Cerebellar nuclear complex (tissue), 1 donor: Measurements from ENCODE around the gene FBXO21.

Experiments used
- DNase-seq, 2 experiments: peaks; one replicate each; lab custom pipeline; 2025; lab: John Stamatoyannopoulos, UW

The FBXO21 gene

GRCh38 chr12:117162633-117163032 is 27.6 kb downstream of the FBXO21 start:
- no peak for DNase-seq

DNA sequence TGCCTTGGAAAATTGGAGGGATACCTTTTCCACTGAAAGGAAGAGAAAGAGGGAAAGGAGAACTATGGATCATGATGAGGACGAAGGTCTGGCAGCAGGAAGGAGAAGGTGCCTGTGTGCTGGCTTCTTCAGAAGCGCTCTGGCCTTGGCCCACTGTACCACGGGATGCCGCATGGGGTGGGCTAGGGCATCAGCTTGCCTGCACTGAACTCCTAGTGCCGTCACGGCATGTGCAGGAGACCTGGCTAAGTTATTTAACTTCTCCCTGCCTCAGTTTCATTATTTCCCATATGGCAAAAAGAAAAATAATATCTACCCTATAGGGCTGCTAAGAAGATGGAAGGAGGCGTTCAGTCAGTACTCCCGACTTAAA is 28.1 kb downstream of the FBXO21 start:
- no peak for DNase-seq

GRCh38 chr12:117161460-117162166 is 28.7 kb downstream of the FBXO21 start:
- no peak for DNase-seq

- DNase-seq = no peak
Observed at GRCh38 chr12:117159674-117160073, 30.6 kb downstream of the FBXO21 start.

GRCh38 chr12:117158911-117159553 is 31.2 kb downstream of the FBXO21 start:
- DNase-seq = no peak

DNA sequence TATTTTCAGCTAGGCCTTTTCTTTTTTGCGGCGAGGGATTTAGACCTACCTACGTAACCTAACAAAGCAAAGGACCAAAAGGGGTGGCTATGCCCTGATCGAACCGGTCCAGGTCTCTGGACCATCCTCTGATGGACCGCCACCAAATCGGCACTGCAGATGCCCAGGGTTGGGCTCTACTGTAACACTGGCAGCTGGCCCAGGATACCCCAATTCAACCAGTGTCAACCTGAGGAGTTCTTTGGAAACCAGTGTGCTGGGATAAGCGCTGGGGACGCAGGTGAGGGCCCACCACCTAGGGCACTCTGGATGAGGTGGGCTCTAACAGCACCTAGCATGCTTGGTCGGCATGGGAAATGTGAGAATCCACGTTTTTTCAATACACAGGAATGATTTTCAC is 32.2 kb downstream of the FBXO21 start:
- no peak for DNase-seq

DNA sequence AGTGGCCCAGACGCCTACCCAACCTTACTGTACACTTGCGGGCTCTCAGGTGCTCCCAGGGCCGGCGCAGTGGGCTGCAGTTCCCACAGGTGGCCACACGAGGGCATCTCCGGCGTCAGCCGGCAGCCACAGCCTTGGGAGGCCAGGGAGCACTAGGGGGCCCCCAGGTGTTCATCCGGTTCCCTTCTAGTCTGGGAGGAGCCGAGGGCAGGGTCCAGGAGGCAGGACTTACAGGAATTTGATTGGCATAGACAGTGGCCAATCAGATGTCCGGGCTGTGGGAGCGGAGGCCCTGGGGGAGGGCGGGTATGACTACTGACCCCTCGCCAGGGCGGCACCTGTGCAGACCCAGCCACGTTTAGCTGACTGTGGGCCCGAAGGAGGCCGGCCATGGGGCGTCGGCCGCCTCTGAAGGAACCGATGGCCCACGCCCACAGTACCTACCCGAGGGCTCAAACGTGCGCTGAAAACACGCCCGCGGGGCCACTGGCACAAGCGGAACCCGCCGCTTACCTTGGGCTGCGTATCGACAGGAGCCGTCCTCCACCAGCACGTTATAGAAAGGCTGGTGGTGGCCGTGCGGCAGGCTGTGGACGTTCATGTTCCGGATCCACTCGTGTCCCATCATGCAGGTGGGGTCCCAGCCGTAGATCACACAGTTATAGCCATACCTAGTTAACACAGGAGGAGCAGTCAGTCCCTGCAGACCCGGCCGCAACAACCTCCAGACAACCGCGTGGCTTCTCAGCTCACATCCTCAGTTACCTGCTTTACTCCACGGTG is 34.8 kb downstream of the FBXO21 start:
- DNase-seq = no peak

GRCh38 chr12:117152793-117153775 is 37.2 kb downstream of the FBXO21 start:
- no peak for DNase-seq

GRCh38 chr12:117151403-117152031 is 38.8 kb downstream of the FBXO21 start:
- no peak for DNase-seq

DNA sequence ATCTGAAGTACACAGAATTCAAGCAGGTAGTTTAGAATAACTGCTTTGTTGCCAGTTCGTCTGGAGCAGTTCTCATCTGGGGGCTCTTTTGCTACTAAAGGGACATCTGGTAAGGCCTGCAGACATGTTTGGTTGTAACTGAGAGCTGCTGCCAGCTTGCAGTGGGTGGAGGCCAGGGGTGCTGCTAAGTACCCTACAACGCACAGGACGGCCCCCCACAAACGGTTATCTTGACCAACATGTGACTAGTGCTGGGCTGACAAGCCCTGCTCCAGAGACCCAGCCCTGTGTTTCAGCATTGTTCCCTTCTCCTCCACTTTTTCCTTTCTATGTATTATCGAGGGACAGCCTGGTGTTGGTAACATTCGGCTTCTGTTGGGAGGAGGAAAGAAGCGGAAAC is 40.8 kb downstream of the FBXO21 start:
- no peak for DNase-seq

GRCh38 chr12:117148642-117149041 is 41.6 kb downstream of the FBXO21 start:
- no peak for DNase-seq

DNA sequence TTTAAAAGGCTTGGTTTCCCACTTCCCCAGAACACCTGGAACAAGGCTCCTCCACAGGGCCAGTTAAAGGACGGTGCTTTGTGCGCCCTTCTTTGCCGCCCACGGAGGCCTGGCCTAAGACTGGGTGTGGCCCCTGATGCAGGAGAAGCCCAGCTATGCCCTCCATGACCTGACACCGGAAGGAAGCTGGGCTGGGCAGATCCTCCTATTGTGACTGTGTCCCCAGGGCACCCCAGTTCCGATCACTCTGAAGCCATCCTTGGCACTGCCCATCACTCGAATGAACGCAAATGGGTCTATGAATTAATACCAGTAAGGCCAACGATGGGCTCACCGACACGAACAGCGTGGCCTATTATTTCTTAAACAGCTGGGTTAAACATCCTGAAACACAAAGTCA is 42.6 kb downstream of the FBXO21 start:
- no peak for DNase-seq

GRCh38 chr12:117145597-117146154 is 44.6 kb downstream of the FBXO21 start:
- DNase-seq = no peak

DNA sequence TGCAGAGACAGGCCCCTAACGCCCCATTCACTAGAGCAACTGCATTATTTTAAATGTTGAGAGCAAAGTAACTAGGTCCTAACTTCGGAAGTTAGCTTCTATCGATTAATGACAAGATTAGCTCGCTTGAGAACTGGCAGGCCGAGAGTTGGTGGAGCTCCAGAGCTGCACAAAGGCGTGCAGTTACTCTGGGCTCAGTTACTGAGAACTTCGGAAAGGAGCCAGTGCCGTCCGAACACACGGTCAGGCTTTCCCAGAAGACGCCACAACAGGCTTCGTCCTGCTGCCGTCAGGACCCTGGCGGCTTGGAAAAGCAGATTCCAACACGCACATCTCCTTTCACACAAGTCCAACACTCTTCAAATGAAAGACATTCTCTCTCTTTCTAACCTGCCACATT is 45.7 kb downstream of the FBXO21 start:
- no peak for DNase-seq

DNA sequence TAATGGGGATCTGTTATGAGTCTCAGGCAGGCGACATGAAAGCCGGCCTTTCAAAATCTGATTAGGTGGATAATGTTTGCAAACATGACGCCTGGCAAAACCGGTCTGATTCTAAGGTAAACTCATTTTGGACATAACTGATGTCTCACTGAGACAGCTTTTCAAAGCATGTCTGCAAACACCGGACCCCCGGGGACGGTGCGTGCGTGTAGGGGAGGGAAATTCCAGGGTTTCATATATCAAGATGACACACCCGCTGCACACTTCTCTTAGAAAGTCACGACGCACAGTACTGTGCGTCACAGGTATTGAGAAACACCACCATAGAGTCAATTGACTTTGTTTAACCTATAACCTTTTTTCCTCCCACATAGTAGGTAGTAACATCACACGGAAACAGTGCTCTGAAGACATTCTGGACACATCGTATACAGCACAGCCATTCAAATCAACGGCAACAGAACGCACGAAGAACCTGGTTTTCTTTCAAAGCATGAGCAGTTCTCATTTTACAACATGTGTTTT is 47.2 kb downstream of the FBXO21 start:
- no peak for DNase-seq

DNA sequence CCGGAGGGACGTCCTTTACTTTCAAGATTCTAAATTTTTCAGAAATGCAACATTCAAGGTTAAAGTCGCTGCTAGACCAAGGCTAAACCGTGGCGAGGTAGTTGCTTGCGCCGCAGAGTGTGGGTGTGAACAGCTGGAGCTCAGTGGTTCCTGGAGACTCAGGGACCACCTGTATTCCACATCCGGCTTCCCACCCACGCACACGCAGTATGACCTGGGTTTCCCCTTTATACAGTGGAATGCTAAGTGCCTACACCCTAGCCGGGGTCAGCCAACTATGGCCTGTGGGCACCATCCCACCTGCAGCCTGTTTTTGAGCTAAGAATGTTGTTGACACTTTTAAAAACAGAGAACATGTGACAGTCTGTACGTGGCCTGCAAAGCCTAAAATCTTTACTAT is 48.2 kb downstream of the FBXO21 start:
- no peak for DNase-seq

GRCh38 chr12:117141097-117141898 is 49.0 kb downstream of the FBXO21 start:
- DNase-seq = no peak

GRCh38 chr12:117140397-117141096 is 49.7 kb downstream of the FBXO21 start:
- no peak for DNase-seq

- no peak for DNase-seq
Observed at GRCh38 chr12:117139025-117139717, 51.1 kb downstream of the FBXO21 start.
